Measurements from ENCODE around the gene USP48. TPM values are rescaled to one million over a fixed set of nuclear protein-coding genes. Genes with fewer than 3 reads are reported as not detected.
"Not testable (repeated sequence)": the region's sequence is repeated elsewhere in the genome, so short reads cannot be mapped to it uniquely, and the experiment has no call there.

Gene USP48
- total RNA-seq, 1 donor from 2014 or later, result 98.1 TPM

- DNase-seq, result no peak
Observed at GRCh38 chr1:21689661-21690372, 93.1 kb downstream of the USP48 start.

DNA sequence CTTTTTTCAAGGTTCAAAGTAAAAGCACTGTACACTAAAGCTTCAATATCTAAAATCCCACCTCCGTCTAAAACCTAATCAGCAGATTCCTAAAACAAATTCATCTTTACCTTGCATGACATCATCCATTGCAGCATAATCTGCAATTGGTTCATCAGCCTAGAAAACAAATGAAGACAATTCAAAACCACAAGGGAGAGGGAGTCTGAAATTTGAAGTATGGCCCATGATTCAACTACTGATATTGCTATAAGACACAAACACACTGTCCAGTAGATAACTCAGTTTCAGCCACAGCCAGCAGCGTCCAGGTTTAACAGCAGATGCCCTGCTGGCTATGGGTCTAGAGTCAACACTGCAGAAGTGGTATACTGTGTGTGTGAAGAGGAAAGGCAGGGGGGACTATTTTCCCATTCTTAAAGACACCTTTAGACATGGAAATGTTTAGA, 95.8 kb downstream of the USP48 start:
- no peak for DNase-seq

GRCh38 chr1:21685946-21686678, 96.8 kb downstream of the USP48 start:
- no peak for DNase-seq

DNA sequence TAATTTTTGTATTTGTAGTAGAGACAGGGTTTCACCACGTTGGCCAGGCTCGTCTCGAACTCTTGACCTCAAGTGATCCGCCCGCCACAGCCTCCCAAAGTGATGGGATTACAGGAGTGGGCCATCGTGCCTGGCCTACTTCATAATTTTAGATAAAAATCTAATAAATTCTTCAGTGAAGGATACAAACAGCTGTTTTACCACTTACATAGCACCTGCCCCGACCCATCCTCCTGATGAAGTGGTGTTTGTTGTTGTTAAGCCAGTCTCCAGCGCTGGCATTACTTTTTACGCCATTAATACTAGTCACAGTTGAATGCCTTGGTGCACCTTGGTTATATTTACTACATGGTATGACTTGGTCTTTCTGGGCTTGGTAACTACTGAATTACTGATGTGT, 101.5 kb downstream of the USP48 start:
- DNase-seq, result no peak

GRCh38 chr1:21680918-21681317, 102.0 kb downstream of the USP48 start:
- DNase-seq, result no peak

- no peak for DNase-seq
Observed at GRCh38 chr1:21680381-21680780, 102.6 kb downstream of the USP48 start.

DNA sequence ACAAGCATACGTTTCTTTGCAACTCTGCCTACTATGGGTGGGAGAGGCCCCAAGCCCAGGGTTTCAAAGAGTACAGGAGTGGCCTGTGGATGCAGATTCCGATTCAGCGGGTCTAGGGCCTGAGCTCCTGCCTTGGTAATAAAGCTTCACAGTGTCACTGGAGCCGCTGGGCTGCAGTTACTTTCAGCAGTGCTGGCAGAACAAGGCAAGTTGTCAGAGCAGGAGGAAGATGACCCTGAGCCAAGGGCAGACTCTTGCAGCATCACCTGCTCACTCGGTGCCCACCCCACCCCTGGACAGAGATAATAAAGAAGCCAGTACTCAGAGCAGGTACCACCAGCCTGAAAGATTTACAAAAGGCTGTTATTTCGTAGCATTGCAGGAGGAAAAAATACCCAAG, 105.8 kb downstream of the USP48 start:
- no peak for DNase-seq

GRCh38 chr1:21674957-21675356, 108.0 kb downstream of the USP48 start:
- DNase-seq, result no peak

DNA sequence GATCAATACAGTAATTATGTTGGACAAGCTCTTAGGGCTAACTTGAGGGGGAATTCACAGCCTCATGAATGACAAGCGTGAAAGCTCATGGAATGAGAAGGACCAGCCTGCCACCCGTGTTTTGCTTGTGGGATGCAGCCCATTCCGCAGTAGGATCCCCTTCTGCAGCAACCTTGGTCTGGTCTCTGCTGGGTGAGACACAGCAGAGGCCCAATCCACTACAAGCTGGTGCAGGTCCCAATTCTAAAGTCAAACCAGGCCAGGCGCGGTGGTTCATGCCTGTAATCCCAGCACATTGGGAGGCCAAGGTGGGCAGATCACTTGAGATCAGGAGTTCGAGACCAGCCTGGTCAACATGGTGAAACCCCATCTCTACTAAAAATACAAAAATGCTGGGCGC, 109.1 kb downstream of the USP48 start:
- DNase-seq, result not testable (repeated sequence)

GRCh38 chr1:21673277-21673780, 109.6 kb downstream of the USP48 start:
- peak; percentile 73 for DNase-seq

DNA sequence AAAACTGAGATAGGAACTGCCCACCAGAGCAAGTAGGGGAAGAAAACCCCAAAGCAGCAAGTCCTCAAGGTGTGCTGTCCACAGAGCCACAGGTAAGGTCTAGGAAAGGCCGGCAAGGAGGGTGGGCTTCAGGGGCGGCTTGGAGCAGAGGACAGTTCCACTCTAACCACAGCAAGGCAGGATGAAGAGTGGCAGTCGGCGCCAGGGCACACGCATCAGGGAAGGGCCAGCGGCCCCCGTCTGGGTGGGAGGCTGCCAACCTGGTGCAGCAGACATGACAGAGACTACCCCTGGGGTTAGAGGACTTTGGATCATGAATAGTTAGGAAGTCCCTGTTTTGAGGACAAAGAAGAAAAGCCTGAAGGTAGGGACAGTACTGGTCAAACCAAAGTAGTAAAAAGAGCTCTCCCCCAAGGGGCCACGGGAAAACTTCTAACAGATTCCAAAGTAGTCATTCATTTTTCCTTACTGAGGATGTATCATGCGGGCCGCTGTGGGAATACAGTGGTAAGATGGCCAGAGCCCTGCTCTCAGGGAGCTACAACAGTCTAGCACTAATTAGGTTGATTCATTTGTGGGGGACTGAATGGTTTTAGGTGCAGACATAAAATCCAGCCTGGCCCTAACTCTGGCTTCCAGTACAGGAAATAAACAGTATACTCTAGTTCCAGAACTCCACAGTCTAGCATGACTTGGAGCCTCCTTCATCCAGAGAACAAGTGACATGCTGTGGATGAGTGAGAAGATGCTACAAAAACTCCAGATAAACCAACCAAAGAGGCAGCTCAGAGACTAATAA, 110.3 kb downstream of the USP48 start:
- no peak for DNase-seq

DNA sequence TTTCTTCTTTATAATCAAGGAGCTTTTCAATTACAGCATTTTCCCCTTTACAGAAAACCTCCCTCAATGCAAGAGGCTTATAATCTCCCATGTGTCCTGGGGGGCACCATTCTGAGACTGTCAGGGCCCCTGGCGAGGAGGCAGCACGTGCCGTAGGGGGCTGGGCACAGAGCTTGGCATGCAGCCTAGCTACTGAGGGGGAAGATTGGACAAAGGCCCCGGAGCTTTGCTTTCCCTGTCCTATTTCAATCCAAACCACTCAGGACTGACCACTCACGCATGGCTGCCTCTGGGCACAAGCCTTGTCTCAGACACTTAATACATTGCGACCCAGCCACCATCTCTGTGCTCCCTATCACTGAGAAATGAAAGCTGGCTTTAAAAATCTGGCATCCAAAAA, 111.0 kb downstream of the USP48 start:
- no peak for DNase-seq

DNA sequence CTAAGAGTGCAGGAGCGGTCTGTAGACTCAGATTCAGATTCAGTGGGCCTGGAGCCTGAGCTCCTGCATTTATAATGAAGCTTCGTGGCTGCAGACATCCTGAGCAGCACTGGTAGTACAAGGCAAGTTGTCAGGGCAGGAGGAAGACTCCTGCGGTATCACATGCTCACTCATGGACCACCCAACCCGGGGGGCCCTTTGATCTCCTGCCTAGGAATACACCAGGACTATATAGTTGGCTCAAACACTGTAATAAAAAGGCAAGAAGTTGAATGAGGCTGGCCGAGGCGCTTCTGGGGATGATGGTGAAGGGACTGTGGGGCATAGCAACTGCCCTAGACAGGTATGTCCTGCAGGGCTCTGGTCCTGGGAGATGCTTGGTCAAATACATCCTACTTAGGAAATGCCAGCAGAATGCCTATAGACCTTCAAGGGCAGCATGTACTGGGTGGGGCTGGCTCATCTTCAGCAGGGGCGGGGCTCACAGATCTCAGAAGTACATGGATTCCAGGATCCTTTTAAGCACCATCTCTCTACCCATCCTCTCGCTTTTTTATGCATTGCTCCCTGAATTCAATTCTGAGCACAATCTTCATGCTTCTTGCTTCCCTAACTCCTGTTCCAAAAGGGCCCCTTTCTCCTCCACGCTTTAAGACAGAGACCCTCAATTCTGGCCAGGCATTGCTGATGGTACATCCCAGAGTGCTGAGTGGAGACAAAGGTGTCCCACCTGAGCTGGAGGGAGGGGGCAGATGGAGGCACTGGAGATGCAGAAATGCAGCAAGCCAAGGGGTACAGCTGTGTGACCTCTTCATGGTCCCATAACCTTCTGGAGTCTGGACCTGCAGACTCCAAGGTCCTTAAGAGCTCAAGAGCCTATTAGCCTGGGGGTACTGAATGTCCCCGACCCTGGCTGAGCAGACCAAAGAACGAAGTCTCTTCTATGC, 111.7 kb downstream of the USP48 start:
- no peak for DNase-seq

DNA sequence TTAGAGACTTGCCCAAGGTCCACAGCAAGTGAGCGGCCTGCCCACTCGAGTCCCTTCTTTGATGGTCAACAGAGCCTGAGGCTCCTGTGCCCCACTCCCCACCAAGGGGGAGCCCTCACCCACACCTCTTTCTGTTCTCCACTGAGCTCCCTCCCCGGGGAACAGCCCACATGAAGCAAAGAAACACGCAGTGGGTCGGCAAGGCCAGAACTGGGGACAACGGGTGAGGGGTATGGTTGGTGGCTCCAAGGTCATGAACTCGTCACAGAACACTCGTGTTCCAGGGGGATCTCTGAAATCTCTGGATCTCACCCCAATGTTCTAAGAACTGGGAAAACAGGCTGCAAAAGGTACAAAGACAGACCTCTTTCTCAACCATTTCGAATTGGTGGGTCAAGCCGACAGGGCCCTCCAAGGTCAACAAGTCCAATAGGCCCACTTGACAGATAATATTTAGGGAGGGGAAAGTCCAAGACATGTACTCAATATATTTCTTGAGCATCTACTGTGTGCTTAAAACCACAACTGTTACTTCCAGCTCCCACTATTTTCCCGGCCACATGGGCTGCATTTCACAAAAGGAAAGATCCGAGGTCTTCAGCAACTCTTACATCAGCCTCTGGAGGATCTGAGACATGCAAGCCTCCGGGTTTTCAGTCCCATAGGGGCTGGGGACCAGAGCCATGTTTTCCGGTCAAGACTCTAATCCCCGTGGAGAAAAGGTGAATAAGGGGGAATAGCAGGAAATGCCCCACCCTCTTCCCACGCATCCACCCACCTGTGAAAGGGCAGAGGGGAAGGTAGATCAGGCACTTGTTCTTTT, 112.7 kb downstream of the USP48 start:
- DNase-seq, result no peak

DNA sequence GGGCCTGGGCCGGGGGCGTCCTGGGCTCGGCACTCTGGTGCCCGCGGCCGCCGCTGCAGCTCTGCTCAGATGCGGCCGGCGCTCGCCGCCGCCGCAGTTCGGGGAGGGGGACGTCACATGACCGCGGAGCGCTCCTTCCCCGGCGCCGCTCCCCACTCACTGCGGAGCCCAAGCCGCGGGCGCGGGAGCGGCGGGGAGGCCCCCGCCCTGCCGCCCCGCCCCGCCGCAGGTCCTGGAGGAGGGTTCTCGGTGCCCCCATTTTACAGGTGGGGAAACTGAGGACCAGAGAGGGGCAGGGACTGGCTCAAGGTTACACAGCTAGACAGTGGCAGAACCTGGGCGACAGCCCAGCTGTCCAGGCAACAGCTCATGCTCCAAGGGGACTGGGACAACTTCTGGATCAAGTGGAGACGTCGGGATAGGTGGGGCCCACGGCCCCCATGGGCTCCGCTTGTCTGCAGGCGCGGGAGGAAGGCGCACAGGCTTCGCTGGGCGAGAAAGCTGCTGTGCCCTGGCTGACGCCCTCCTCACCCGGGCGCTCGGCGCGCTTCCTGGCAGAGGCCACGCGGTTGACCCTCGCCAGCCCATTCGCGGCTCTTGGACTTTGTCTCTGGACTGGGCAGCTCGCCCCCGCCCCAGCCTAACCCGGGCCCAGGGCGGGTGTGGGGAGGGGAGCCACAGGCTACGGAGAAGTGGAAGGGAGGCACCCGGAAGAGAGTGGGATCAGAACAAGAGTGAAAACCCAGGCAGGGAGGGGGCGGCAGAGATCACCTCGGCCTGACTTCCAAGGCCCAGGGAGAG, 113.5 kb downstream of the USP48 start, which contains the start of gene RAP1GAP:
TSS of gene RAP1GAP (minus strand) at position 100 of the 801 bp plus-strand sequence. CDS start 49,325 bp downstream, outside the sequence.
- DNase-seq, result no peak

GRCh38 chr1:21668951-21669257, 114.0 kb downstream of the USP48 start:
- no peak for DNase-seq

DNA sequence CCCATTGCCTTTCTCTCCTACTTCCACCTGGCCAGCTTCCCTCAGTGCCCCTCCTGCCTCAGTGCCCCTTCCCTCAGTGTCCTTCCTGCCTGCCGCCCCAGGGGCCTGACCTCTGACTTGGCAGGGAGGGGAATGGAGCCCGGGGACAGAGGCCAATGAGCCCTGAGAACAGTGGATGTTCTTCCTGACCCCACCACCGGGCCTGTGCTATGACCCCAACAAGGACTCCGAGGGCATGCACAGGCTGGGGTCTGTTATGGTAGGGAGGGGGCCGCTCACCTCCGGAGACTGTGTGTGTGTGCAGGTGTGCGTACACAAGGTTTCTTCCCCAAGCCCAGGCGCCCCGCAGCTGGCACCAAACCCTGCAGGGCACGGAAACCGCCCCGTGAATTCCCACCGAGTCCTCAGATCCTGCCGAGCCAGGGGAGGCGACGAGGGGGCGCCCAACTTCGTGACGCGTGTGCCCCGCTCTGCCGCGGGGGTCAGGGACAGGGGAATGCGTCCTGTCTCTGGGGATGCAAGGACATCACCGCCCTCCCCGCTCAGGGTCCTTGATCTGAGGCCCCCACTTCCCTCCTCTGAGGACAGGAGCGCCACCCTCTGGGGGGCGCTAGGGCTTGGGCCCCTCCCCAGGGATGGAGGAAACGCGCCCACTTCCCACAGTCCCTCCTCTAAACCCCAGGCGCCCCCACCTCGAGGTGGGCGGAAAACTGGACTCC, 114.6 kb downstream of the USP48 start:
- no peak for DNase-seq

DNA sequence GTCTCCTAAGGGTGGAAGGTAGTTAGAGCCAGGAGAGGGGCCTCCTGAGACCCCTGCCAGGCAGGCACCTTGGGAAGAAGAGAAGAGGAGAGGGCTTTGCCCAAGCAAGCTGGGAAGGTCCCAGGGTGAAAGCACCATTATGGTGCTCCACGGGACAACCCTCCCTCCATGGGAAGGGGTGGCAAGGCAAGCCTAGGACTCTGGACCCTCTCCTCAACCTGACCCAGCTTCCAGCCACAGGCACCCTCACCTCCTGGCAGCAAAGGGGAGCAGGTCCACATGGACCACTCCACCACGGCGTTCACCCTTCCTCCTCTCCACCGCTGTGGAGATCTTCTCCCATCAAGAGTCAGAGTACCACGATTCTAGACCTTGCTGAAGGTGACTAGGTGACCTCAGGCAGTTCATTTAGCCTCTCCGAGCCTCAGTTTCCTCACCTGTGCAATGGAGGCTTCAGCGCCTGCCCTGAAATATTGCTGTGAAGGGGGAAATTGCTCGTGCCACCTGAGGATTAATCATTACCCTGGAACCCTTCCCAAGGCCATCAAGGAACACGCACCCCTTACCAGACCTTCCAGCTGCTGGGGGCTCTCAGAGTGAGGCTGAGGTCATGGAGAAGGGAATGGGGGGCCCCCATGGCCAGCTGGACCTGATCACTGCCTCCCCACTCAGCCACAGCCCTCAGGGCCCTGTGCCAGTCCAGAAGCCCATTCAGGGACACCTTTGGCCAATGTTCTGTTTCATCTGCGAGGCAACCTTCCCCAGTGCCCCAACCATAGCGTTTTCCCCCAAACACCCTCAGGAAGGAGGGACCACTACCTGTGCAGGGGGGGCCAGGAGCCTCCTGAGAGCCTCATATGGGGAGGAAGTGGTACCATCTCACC, 115.4 kb downstream of the USP48 start:
- DNase-seq, result no peak

Measured in tongue (tissue), 2 donors.